CD1c-positive myeloid dendritic cell (primary cell): Measurements from ENCODE around the gene SLC24A4.

ENCODE experiments used
- DNase-seq: peaks from one replicate; pipeline ENCODE4 v3.0.0-alpha.2; 2016; ENCODE audit errors: extremely low spot score

Gene SLC24A4

GRCh38 chr14:92437729-92438285 lies 114.8 kb downstream of the SLC24A4 start:
- no peak for DNase-seq

- DNase-seq = no peak
Observed at GRCh38 chr14:92439537-92440344, 116.8 kb downstream of the SLC24A4 start.

- DNase-seq = no peak
Observed at GRCh38 chr14:92440345-92441003, 117.5 kb downstream of the SLC24A4 start.

DNA sequence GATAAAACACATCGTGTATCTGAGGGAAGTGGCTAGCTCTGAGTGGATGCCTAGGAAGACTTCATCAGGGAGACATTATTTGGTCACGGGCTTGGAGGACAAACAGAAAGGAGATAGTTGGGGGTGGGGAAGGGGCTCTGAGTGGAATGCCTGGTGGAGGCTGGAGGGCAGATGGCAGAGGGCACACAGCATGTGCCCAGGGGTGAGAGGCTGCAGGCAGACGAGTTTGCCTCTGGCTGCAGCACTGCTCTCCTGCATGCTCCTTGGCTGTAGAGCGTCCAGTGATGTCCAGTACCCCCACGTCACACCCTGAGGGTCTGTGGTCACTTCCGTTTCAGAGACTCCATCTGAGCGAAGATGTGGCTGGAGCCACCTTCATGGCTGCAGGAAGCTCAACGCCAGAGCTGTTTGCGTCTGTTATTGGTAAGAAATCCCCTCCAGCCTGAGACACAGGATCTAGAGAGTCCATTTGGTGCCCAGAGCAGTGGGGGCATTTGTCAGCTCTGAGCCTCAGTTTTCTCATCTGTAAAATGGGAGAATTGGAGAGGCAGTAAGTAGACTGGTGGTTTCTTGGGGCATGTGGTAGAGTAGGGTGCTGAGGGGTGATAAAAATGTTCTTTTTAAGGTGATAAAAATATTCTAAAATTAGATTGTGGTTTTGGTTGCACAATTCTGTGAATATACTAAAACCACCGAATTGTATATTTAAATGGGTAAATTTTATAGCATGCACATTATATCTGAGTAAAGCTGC lies 119.0 kb downstream of the SLC24A4 start:
- no peak for DNase-seq

GRCh38 chr14:92443167-92443566 lies 120.2 kb downstream of the SLC24A4 start:
- no peak for DNase-seq

GRCh38 chr14:92443741-92444140 lies 120.8 kb downstream of the SLC24A4 start:
- no peak for DNase-seq

DNA sequence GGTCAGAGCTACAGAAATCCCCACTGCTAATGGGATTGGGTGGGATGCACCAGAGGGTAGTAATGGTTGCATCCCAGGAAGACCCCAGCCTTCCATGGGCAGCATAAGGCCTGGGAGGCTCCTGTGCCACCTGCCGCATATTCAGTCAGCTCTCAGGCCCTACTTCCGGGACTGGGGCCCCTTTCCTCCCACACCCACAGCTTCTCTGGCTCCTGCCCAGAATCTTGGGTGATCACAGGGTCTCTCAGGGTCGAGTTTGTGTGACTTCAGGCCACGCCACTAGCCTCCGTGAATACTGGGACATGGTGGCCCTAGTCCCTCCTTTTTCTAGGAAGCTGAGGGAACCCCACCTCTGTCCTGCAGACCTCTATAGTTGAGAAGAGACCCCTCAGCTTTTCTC lies 123.8 kb downstream of the SLC24A4 start:
- no peak for DNase-seq

DNA sequence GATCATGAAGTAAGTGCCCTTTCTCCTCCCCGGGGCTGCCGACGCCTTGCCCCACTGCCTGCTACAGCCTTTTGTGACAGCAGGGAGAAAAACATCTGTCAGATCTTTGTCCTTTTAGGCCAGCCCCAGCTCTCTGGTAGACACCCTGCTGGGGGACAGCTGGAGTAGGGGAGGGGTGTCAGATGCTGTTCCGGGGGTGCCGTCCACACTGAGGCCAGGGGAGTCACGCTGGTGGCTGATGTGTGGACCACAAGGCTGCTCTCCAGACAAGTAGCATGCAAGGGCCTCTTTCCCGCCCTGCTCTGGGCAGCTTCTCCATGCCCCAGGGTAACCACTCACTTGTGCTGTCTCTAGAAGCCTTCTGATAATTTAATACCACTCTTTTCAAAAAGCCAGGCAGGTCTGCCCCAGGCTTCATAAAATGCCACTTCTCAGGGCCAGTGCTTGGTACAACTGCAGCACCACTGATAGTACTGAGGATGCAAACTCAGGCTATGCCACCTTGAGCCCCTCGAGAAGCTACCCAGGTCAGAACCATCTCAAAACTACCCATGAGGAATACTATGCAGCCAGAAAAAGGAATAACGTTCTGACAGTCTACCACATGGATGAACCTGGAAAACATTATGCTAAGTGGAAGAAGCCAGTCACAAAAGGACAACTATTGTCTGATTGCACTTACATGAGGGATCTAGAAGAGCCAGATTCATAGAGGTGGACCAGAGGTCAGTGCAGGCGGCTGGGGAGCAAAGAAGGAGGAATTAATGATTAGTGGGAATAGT lies 124.6 kb downstream of the SLC24A4 start:
- DNase-seq = no peak

DNA sequence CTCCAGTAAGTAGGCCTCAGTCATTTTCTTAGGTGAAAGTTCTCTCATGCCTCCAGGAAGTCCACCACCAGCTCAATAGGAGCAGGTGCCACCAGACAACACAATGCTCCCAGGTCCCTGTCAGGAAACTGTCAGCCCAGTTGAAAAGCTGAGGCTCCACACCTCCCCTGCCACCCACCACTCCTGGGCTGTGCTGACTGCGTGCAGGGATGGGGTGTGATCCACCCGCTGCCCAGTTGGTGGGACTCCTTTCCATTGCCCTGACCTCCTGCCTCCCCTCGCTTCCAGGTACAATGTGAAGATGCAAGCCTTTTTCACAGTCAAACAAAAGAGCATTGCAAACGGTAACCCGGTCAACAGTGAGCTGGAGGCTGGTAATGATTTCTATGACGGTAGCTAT lies 125.8 kb downstream of the SLC24A4 start:
- no peak for DNase-seq

GRCh38 chr14:92449404-92450181 lies 126.6 kb downstream of the SLC24A4 start:
- DNase-seq = no peak

- DNase-seq = peak; percentile 32
Observed at GRCh38 chr14:92450351-92451070, 127.5 kb downstream of the SLC24A4 start.

DNA sequence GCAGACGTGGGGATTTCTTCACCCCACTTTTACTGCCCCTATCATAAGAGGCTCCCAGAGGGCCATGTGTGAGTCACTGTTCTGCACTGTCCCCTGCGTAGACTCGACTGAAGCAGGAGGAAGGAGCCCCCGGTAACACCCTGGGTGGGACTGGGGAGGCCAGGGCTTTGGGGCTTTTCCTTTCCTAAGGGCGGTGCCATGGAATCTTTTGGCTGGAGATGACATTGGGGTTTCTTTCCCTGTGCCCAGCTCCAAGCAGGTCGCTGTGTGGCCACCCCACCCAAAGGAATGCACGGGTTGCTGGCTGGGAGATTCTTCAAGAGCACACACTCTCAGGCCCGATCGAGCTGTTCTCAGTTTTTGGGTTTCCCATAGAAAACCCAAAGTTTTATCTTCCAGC lies 128.3 kb downstream of the SLC24A4 start:
- no peak for DNase-seq

- DNase-seq = no peak
Observed at GRCh38 chr14:92451755-92452154, 128.8 kb downstream of the SLC24A4 start.

GRCh38 chr14:92452471-92452870 lies 129.5 kb downstream of the SLC24A4 start:
- DNase-seq = no peak

GRCh38 chr14:92453691-92454090 lies 130.7 kb downstream of the SLC24A4 start:
- no peak for DNase-seq

GRCh38 chr14:92455231-92455630 lies 132.3 kb downstream of the SLC24A4 start:
- DNase-seq = no peak

DNA sequence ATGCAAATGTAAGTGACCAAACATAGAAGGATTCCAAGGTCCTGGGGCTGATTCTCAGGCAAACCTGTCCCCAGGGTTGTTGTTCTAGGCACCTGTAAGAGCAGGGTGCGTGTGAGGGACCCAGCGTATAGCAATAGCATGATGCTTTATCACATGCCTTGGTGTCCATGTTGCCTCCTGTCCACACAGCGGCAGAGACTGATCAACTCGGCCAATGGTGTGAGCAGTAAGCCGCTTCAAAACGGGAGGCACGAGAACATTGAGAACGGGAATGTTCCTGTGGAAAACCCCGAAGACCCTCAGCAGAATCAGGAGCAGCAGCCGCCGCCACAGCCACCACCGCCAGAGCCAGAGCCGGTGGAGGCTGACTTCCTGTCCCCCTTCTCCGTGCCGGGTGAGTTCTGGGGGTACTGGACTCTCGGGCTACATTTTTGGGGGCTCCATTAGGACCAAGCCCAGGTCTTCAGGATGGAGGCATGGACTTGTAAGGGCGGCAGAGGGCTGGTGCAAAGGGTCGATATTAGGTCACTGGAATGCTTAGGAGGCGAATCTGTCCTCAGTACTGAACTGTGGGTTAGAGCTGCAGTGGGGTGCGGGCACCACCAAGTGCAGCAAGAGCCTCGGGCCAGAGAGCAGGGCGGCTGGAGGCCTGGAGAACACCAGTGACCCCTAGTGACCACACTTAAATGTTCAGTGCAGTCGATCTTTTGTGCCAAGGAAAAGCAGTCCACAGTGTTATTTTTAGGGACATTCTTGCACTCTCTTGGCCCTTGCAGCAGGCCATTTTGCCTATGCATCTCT lies 133.4 kb downstream of the SLC24A4 start:
- peak; percentile 82 for DNase-seq

GRCh38 chr14:92457016-92457565 lies 134.1 kb downstream of the SLC24A4 start:
- no peak for DNase-seq
